Breast epithelium (tissue), 4 donors: Measurements from ENCODE around the gene JPH3. TPM values are rescaled to one million over a fixed set of nuclear protein-coding genes. Genes with fewer than 3 reads are reported as not detected.

Experiments used
- DNase-seq, 2 donors: peaks; one replicate each; pipeline ENCODE4 v3.0.0-alpha.2; 2019; ENCODE audit warnings: low spot score in 2 of 2
- H3K27ac ChIP-seq, 2 donors: fragments of 200-600 bp; sonication (generic) in 1 of 2; one replicate each; pipeline ENCODE4 v1.5.1; 2016 to 2019; ENCODE audit warnings: mild to moderate bottlenecking in 1 of 2
- H3K27me3 ChIP-seq, 2 donors: fragments of 200-600 bp; sonication (generic) in 1 of 2; one replicate each; pipeline versions ENCODE4 v1.5.1 to v1.6.0; 2017 to 2019; ENCODE audit warnings: control low read depth in 1 of 2, mild to moderate bottlenecking in 1 of 2
- H3K36me3 ChIP-seq: fragments of 200-600 bp; one replicate; pipeline ENCODE4 v1.5.1; 2019
- H3K4me1 ChIP-seq, 2 donors: fragments of 200-600 bp; sonication (generic); one replicate each; pipeline ENCODE4 v1.5.1; 2016 to 2019; ENCODE audit warnings: control low read depth in 1 of 2
- H3K4me3 ChIP-seq, 3 donors: fragments of 200-600 bp; sonication (generic); 1 replicate in 2 of 3; 2 replicates in 1 of 3; pipeline ENCODE4 v1.5.1; 2016 to 2019; ENCODE audit warnings: mild to moderate bottlenecking in 3 of 3, moderate library complexity in 2 of 3
- H3K9me3 ChIP-seq, 2 donors: fragments of 200-600 bp; sonication (generic) in 1 of 2; one replicate each; pipeline ENCODE4 v1.5.1; 2016 to 2019; ENCODE audit warnings: control low read depth in 1 of 2
- POLR2A ChIP-seq: fragments of 450-650 bp; IDR thresholded peaks from one replicate; pipeline ENCODE4 v1.6.1; 2016; ENCODE audit warnings: antibody characterized with exemption, mild to moderate bottlenecking, moderate library complexity
- POLR2AphosphoS5 ChIP-seq, 3 donors: sonication (generic); formaldehyde crosslinking; IDR thresholded peaks; one replicate each; pipeline ENCODE4 v1.6.1; 2017; ENCODE audit warnings: antibody characterized with exemption in 3 of 3
- intact Hi-C: fragments of 100-400 bp; cut with DNase I; formaldehyde crosslinking; loops from one replicate; pipeline ENCODE4 v1.15.1; 2023; ENCODE audit warnings: low total_unique reads
- total RNA-seq, 3 donors: library from RNA; depleted of rRNA; stranded (reverse); fragments of >200 nt; gene quantifications; one replicate each; pipeline ENCODE4 v1.1.0, GENCODE V29; 2016
- TF ChIP-seq, protein P1 (sequence below), 3 donors: fragments of 450-650 bp; IDR thresholded peaks; one replicate each; pipeline ENCODE4 v1.5.1; 2016 to 2017; ENCODE audit warnings: antibody characterized with exemption in 3 of 3, mild to moderate bottlenecking in 3 of 3, moderate library complexity in 3 of 3

Gene JPH3
- total RNA-seq, 3 donors from 2014 or later = 0.33 TPM; not detected in 2

DNA sequence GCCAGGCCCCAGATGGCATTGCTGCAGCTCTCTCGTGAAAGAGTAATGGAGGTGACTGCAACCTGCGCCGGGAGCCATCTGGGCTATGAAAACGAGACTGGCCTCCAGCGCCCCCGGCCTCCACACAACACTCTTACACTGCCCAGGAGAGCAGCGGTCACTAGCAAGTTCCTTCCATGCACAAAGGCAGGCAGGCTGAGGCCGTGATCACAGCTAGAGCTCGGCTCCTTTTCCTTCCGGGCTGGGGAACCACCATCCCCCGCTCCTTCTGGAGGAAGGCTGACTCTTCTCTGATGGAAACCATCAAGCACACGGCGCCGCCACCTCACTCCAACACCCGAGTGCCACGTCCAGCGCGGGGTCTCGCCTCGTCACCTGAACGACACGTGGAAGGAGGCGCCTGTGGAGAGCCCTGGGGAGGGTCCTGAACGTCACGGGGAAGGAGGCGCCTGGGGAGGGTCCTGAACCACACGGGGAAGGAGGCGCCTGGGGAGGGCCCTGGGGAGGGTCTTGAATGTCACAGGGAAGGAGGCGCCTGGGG, 101.6 kb downstream of the JPH3 start:
- Histone ChIP-seq H3K27me3 (no peaks in the 10 kb centered on the region), H3K36me3 (no peaks in the 10 kb centered on the region), H3K27ac (no peak overlapping the region)

DNA sequence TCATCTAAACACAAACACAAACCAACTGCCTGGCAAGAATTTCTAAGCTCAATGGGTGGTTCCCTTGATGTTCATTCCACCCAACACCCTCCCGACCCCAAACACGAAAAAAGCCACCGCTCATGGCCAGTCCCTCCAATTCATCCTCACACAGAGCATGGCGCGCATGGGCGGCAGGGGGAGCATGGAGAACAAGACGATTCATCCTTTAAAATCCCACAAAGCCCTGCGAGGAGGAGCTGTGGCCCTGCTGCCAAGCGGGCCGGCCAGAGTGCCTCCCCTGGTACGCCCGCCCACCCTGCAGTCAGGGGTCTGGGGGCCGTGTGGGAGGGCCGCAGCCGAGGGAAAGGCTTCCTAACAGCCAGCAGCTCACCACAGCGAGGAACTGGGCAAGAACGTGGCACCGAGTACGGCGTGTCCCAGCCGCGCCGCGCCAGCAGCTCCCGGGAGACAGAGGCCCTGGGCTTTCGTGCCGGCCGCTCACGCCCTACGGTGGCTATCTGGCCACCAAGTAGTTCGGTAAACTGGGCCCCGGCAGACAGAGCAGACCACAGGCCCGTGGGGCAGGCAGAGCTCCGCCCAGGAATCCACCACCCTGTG, 102.5 kb downstream of the JPH3 start:
- DNase-seq = no peak
- intact Hi-C loops = no loop called here
- H3K36me3 ChIP-seq = no peaks in the 10 kb centered on the region
- H3K27me3 ChIP-seq = no peaks in the 10 kb centered on the region
- H3K4me1 ChIP-seq = no peaks in the 10 kb centered on the region
- H3K9me3 ChIP-seq = no peaks in the 10 kb centered on the region
- no peak overlapping the region for H3K27ac ChIP-seq
- H3K4me3 ChIP-seq = no peak overlapping the region
- TF ChIP-seq POLR2A = no peak
- TF ChIP-seq, protein P1, sequence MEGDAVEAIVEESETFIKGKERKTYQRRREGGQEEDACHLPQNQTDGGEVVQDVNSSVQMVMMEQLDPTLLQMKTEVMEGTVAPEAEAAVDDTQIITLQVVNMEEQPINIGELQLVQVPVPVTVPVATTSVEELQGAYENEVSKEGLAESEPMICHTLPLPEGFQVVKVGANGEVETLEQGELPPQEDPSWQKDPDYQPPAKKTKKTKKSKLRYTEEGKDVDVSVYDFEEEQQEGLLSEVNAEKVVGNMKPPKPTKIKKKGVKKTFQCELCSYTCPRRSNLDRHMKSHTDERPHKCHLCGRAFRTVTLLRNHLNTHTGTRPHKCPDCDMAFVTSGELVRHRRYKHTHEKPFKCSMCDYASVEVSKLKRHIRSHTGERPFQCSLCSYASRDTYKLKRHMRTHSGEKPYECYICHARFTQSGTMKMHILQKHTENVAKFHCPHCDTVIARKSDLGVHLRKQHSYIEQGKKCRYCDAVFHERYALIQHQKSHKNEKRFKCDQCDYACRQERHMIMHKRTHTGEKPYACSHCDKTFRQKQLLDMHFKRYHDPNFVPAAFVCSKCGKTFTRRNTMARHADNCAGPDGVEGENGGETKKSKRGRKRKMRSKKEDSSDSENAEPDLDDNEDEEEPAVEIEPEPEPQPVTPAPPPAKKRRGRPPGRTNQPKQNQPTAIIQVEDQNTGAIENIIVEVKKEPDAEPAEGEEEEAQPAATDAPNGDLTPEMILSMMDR (IDR thresholded peaks at IDR 0.05) = no peak
- no peak for TF ChIP-seq POLR2AphosphoS5 (IDR thresholded peaks at IDR 0.05)

More for the DNA sequence above, 101.6 kb downstream of the JPH3 start:
- Histone ChIP-seq H3K4me1 (no peaks in the 10 kb centered on the region), H3K9me3 (no peaks in the 10 kb centered on the region), H3K4me3 (no peak overlapping the region)
- intact Hi-C loops = no loop called here
- TF ChIP-seq POLR2A = no peak
- TF ChIP-seq POLR2AphosphoS5 (IDR thresholded peaks at IDR 0.05) = no peak
- TF ChIP-seq, protein P1 (IDR thresholded peaks at IDR 0.05) = no peak
- DNase-seq = no peak

DNA sequence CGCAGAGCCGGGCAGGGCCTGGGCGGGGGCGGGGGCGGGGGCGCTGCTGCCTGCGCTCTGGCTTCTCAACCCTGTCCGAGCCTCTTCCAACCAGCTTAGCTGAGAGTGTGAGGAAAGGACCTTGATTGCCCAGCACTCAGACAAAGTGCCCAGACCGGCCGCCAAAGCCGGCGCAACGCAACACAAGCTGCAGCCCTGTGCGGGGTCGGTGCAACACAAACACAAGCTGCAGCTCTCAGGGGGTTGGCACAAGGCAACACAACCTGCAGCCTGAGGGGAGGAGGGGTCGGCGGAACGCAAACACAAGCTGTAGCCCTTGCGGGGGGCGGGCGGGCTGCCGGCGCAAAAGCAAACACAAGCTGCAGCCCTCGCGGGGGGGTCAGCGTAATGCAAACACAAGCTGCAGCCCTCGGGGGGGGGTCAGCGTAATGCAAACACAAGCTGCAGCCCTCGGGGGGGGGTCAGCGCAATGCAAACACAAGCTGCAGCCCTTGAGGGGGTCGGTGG, 103.5 kb downstream of the JPH3 start:
- no peak for DNase-seq
- Histone ChIP-seq H3K4me1 (no peaks in the 10 kb centered on the region), H3K27me3 (no peaks in the 10 kb centered on the region), H3K4me3 (no peak overlapping the region), H3K36me3 (no peaks in the 10 kb centered on the region), H3K9me3 (no peaks in the 10 kb centered on the region), H3K27ac (no peak overlapping the region)
- intact Hi-C loops = no loop called here
- TF ChIP-seq POLR2AphosphoS5 (IDR thresholded peaks at IDR 0.05) (no peak), POLR2A (no peak)
- TF ChIP-seq, protein P1 (IDR thresholded peaks at IDR 0.05) = no peak

DNA sequence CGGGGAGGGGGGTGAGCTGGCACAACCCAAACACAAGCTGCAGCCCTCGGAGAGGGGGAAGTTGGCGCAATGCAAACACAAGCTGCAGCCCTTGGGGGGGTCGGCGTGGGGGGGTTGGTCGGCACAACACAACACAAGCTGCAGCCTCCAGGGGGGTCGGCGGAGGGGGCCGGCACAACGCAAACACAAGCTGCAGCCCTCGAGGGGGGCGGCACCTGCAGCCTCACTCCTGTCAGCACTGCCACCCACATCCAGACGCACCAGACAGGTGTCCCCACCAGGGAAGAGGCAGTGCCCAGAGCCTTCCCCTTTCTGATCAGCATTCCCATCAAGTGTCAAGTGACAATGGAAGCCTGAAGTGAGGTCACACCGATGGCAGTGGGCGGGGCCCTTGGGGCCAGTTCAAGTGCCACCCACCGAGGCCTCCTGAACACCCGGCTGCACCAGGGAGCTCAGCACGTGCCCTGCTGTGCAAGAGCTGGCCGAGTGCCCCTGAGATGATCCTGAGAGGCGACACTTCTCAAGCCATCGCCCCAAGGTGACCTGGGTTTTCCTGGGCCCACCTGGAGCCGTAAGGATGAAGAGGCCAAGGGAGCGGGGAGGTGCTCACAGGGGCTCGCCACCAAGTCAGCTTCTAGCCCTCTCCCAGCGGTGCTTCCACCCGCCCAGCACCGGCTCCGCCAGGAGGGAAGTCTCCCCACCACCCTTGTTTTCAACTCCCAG, 104.1 kb downstream of the JPH3 start:
- H3K4me1 ChIP-seq = no peaks in the 10 kb centered on the region
- H3K36me3 ChIP-seq = no peaks in the 10 kb centered on the region
- TF ChIP-seq POLR2AphosphoS5 (IDR thresholded peaks at IDR 0.05) (no peak), POLR2A (no peak)
- TF ChIP-seq, protein P1 (IDR thresholded peaks at IDR 0.05) = no peak
- no peak overlapping the region for H3K27ac ChIP-seq
- intact Hi-C loops = no loop called here
- no peaks in the 10 kb centered on the region for H3K27me3 ChIP-seq
- H3K9me3 ChIP-seq = no peaks in the 10 kb centered on the region
- H3K4me3 ChIP-seq = no peak overlapping the region
- DNase-seq = no peak

DNA sequence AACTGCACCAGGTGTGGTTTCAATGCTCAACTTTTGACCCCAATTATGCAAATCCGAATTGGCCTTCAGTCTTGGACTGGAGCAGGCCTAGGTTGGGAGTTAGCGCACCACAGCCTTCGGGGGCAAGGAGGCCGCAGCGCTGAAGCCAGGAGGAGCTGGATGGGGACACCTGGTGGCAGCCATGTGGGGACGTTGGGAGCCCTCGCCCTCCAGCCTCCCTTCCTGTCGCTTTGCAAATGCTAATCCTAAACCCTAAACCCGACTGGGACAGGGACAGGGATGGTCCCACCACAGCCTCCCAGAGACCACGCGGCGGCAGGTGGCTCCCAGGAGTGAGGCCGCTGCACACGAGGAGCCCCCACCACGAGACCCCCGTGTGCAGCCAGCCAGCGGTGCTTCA, 104.8 kb downstream of the JPH3 start:
- TF ChIP-seq POLR2A (no peak), POLR2AphosphoS5 (IDR thresholded peaks at IDR 0.05) (no peak)
- TF ChIP-seq, protein P1 (IDR thresholded peaks at IDR 0.05) = no peak
- Histone ChIP-seq H3K27me3 (no peaks in the 10 kb centered on the region), H3K4me3 (no peak overlapping the region), H3K27ac (no peak overlapping the region), H3K4me1 (no peaks in the 10 kb centered on the region), H3K36me3 (no peaks in the 10 kb centered on the region), H3K9me3 (no peaks in the 10 kb centered on the region)
- DNase-seq = no peak
- intact Hi-C loops = no loop called here
